IPS-NIHi7 (cell line): ENCODE measurements around the gene ZNRF3.
"Not testable (repeated sequence)": the region's sequence is repeated elsewhere in the genome, so short reads cannot be mapped to it uniquely, and the experiment has no call there.

ENCODE experiments used
- DNase-seq: peaks from one replicate; pipeline ENCODE4 v3.0.0; 2012; ENCODE audit warnings: mixed read lengths; ENCODE audit errors: extremely low spot score

ZNRF3 gene

GRCh38 chr22:29065468-29066190 is 182.3 kb downstream of the ZNRF3 start:
- DNase-seq, result no peak

GRCh38 chr22:29069463-29069862 is 186.1 kb downstream of the ZNRF3 start:
- DNase-seq, result no peak

DNA sequence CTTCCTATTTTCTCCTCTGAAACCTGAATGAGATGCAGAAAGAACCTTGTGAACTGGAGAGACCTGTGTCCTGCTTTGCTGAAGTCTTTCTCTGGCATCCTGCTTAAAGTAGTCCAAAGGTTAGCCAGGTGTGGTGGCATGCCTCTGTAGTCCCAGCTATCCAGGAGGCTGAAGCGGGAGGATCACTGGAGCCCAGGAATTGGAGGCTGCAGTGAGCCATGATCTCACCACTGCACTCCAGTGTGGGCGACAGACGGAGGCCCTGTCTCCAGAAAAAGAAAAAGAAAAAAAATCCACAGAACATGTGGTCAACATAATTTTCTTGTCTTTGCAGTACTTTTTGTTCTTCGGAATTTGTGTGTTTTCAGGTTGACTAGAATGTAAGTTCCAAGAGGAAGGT is 187.1 kb downstream of the ZNRF3 start:
- DNase-seq, result no peak

DNA sequence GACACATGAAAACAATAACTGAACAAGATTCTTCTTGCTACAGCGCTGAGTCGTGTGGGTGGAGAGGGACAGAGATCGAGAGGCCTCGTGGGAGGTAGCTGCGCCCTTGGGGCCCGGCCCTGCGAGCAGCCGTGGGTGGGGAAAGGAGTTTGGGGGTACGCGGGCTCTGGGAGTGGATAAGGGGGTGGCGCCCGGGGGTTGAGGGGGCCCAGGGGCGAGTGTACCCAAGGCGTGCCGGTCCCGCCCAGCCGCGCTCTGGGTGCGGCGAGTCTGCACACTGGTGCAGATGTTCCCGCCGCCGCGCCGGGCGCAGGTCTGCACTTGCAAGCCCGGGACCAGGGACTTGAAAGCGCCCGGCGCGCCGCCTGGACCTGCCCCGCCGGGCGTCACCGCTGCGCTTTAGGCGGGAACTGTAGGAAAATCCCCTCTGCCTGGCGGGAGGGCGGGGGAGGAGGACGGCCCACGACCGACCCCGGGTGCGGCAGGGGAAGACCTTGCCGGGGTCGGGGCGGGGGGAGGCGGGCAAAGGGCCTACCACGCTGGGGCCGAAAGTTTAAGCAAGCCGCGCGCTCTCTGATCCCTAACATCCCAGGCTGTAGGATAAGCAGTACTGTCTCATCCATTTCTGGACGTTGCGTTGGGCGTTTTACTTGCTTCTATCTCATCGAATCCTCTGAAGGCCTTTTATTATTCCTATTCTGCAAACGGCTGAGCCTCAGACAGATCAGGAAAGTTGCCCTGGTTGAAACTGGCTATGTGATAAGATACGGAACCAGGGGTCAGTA is 188.1 kb downstream of the ZNRF3 start:
- DNase-seq, result peak; percentile 65

- peak; percentile 97 for DNase-seq
Observed at GRCh38 chr22:29072193-29072978, 189.0 kb downstream of the ZNRF3 start.

DNA sequence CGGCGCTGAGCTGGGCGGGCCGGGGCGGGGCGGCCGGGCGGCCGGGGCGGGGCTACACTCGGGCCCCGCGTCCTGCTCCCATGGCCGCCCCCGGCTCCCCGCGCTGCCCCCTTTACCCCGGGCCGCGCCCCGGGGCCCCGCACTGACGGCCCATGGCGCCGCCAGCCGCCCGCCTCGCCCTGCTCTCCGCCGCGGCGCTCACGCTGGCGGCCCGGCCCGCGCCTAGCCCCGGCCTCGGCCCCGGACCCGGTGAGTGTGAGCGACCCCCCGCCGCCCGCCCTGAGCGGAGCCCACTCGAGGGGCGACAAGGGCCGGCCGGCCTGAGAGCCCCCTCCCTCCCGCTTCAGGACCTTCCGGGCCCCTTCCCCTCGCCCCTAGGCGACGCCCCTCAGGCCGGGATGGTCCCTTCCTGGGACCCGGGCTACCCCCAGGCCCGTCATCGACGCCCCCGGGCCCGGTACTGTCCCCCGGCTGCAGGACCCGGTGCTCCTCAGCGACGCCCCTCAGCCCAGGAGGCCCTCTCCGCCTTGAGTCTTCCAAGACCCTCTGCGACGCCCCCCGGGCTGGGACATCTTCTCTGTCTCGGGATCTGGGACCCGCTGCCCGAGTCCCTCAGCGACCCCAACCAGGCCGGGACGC is 189.7 kb downstream of the ZNRF3 start, which contains the start of gene KREMEN1:
Gene KREMEN1 (plus strand): TSS at position 57 of the 639 bp plus-strand sequence. CDS start 96 bp downstream, at position 153.
- no peak for DNase-seq

GRCh38 chr22:29073618-29074275 is 190.4 kb downstream of the ZNRF3 start:
- DNase-seq, result peak; percentile 73

DNA sequence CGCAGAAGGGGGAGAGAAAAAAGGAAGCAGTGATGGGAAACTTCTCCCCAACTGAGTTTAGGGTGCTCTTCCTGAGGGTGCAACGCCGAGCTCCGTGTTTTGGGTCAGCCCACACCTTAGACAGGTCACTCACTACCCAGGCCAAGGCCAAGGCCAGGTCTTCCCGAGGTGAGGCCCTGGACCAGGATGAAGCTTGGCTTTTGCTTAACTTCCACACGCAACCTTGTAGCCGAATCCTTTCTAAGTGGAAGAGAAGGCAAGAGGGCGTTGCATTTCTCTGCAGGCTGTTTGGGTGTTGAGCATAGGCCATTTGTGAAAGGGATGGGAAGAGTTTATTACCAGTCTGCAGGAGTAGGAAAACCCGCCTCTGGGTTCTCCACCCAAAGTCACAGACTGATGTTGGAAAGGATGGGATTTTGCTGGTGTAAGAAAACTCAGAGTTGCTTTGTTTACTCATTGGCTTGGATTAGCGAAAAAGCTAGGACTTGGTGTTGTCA is 191.0 kb downstream of the ZNRF3 start:
- no peak for DNase-seq

DNA sequence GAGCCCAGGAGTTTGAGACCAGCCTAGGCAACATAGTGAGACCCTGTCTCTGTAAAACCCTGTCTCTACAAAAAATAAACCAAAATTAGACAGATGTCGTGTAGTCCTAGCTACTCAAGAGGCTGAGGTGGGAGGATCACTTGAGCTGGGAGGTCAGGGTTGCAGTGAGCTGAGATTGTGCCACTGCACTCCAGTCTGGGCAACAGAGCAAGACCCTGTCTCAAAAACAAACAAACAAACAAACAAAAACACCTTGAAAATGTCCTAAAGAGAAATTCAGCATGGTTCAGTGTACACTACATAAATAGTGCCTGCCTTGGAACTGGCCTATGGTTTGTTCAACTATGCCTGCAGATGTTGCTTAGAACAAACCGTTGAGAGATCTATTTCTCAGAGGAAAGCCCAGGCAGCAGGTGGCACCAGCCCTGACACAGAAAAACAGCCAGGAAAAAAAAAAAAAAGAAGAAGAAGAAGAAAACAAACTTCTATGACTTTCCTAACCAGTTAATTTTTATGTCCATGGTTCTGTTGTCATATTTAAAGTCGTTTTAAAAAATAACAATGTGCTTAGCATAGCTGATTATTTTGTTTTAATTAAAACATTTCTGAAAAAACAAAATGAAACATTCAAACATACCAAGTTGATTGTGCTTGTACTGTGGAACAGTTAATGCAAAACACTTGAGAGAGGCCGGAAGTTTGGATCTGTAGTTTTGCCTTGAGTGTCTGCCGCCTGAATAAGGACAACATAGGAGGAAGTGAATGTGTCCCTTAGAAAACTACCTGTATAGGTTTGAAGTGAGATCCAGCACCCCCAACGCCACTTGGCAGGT is 194.9 kb downstream of the ZNRF3 start:
- DNase-seq, result no peak

- no peak for DNase-seq
Observed at GRCh38 chr22:29078869-29079207, 195.5 kb downstream of the ZNRF3 start.

DNA sequence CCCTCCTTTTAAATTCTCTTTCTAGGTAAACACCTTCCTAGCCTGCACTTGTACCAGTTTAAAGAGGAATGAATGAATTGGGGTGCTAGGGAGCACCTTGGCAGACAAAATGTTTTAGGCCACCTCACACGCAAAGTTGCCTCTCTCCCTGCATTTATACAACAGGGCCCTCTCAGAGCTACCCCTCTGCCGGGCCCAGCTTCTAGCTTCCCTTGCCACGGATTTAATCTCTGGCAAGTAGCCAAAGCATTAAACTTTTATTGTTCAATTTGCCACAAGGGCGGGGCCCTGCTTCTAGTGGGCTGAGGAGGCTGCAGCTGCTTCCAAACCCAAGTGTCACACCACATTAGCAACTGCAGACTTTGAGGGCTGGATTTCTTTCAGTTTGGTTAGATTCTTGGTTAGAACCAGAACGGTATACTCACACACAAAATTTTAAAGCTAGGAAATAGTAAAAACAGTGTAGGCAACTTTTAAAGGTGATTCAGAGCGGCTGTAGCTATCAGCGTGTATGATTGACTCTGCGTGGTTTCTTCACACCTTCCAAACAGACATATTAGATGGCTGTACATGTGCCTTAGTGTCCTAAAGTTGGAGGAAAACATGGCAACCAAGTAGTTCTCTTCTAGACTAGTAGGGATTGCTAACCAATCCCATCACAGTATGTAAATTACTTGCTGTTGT is 196.0 kb downstream of the ZNRF3 start:
- DNase-seq, result no peak

DNA sequence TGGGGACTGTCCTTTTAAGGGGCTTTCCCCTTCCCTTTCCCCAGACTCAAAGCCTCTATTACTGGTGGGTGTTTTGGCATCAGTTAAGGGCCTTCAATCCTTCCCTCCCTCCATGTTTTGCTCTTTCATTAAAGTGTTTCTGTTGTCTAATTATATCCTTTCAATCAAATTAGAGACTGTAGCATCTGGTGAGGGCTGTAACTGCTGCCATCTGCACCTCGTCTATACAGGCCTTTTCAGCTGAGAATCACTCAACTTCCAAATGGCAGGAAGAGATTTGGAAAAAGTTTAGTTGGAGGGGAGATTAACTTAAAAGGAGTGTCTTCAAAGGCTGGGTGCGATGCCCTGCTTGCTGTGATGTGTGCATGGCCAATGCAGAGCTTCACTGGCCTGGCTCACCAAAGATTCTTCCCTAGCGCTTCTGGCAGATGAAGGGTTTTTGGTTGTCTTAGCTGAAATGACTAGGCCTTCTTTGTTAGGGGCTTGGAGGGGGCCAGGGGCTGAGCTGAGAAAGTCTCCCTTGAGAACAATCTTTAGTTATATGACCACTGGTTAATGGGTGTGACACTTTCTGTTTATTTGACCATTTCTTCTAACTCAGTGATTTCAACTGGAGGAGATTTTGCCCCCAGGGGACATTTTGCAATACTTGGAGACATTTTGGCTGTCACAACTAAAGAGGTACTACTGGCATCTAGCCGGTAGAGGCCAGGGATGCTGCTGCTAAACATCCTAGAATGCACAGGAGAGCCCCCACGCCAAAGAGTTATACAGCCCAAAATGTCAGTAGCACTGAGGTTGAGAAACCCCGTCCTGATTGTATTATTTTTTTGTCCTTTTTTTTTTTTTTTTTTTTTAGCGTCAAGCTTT is 197.0 kb downstream of the ZNRF3 start:
- DNase-seq, result no peak

- DNase-seq, result no peak
Observed at GRCh38 chr22:29081517-29082236, 198.3 kb downstream of the ZNRF3 start.

DNA sequence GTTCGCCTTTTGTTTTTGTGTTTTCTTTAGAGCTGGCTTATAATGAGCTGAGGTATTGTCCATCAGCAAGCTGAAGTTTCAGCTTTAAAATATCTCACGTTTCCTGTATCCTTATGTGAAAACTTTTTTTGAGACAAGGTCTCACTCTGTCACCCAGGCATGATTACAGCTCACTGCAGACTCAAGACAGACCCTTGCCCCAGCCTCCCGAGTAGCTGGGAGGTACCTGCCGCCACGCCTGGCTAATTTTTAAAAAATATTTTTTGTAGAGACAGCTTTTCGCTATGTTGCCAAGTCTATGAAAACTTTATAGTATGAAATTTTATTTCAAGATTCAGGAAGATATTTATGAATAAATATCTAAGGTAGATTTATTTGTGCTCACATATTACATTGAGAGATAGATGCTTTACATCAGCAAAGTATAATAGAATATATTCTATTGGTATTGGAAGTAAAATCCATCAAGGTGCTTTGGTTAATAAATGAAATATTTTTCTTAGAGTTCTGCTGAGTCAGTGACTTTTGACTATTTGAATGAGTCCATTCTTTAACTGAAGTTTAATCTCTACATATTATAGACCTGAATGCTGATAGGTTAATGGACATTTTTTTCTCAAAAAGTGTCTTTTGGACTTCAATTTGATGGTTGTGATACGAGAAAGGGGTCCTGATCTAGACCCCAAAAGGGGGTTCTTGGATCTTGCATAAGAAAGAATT is 199.6 kb downstream of the ZNRF3 start:
- DNase-seq, result no peak

DNA sequence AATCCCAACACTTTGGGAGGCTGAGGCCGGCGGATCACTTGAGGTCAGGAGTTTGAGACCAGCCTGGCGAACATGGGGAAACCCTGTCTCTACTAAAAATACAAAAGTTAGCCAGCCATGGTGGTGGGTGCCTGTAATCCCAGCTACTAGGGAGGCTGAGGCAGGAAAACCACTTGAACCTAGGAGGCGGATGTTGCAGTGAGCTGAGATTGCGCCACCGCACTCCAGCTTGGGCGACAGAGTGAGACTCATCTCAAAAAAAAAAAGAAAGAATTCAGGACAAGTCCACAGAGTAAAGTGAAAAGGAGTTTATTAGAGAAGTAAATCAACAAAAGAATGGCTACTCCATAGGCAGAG is 200.2 kb downstream of the ZNRF3 start:
- DNase-seq, result not testable (repeated sequence)

- no peak for DNase-seq
Observed at GRCh38 chr22:29083933-29084591, 200.7 kb downstream of the ZNRF3 start.

GRCh38 chr22:29087012-29087411 is 203.6 kb downstream of the ZNRF3 start:
- DNase-seq, result no peak
